HG03135 (cell line): ENCODE results near the gene MB21D2.

Experiments
- ATAC-seq: cut with Tn5 transposase; IDR thresholded peaks from one replicate; pipeline ENCODE4 v1.9.1; 2021; ENCODE audit warnings: mild to moderate bottlenecking, moderate library complexity; ENCODE audit not compliant: unreplicated experiment

MB21D2 gene

DNA sequence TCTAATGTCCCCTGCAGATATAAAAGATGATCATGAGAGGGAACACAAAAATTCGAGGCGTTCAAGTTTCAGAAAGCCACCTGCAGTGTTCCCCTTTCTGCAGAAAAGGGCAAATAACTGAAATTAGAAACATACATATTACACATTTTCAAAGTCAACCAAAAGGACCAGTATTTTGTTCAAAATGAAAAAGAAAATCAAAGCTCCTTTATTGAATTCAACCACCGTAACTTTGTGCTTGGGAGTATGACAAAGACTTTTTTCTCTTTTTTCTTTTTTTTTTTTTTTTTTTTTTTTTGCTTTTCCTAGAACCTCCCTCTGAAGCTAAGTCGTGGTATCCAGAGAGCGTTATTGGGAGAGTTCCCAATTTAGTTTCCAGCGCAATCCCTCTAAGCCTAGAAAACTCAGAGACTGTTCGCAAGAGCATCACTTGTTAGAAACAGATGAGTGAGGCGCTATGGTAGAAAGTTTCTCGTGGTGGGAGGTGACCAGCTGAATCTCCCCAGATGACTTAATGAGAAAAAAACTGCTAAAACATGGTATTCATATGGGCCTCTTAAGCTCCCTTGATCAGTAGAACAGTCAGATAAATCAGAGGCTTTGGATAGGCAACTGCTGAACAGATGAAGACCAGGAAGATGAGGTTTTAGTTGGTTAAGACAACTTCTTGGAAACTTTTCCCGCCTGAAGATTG, 77.4 kb downstream of the MB21D2 start:
- no peak for ATAC-seq

GRCh38 chr3:192835818-192836815, 81.5 kb downstream of the MB21D2 start:
- ATAC-seq, result no peak

DNA sequence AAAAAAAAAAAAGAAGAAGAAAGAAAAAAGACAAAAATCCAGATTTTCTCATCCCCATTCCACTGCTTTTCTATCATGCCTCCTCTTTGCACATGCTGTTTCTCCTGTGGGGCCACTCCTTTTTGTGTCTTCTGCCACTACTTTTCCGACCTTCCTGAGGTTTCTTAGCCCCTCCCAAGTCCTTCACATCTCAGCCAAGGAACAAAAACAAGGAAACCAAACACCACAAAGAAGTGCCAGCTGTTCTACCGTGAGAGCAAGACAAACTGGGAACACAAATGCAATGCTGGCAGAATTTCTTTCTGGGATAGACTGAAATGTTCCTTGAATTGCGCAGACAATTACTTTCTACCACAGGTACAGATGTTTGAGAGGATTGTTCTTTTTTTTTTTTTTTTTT, 83.2 kb downstream of the MB21D2 start:
- ATAC-seq, result no peak

DNA sequence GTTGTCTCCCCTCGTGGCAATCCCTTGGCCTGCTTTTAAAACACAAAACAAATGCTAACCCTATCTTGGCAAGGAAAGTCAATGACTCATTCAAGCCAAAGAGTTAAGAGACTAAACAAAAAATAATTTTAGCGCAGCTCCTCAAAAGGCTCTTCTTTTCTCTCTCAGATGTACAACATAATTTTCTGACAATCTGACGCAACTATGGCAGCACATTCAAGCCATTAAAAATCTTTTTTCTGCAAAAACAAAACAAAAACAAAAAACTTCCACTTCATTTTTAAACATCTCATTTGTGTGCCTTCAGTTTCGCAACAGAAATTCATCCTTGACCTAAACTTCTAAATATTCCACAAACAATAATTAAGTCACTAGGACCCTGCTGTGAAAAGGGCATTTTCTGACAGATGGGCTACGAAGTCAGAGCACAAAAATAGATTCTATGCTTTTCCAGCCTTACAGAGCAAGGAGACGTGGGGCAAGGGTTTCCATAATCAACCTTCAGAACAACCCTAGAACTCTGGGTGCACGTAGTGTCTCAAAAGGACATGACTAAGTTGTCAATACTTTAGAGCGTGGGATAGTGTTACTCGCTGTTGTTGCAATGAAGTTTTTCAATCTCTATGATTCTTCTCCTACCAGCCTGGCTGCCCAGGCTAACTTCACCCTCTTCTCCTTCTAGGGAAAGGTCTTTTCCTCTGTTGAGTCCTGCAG, 84.3 kb downstream of the MB21D2 start:
- ATAC-seq, result no peak

- no peak for ATAC-seq
Measured at GRCh38 chr3:192831801-192832347, 85.8 kb downstream of the MB21D2 start.

DNA sequence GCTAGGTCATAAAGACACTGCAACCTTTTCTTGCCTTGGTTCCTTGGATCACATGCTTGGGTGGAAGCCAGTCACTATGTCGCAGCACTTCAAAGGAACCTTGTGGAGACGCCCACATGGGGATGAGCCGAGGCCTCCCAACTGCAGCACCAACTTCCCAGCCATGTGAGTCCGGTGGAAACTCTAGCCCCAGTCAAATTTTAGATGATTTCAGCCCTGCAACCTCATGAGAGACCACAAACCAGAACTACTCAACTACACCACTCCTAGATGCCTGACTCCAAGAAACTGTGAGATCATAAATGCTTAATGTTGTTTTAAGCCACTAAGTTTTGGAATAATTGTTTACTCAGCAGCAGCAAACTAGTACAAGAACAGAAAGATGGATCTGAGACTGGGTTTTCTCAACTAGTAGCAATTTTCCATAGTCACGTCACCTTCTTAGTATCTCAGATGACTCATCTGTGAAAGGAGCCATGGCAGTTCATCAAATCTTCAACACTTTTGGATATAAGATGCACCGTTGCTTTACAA, 86.5 kb downstream of the MB21D2 start:
- ATAC-seq, result no peak

- ATAC-seq, result no peak
Measured at GRCh38 chr3:192830291-192831110, 87.2 kb downstream of the MB21D2 start.

DNA sequence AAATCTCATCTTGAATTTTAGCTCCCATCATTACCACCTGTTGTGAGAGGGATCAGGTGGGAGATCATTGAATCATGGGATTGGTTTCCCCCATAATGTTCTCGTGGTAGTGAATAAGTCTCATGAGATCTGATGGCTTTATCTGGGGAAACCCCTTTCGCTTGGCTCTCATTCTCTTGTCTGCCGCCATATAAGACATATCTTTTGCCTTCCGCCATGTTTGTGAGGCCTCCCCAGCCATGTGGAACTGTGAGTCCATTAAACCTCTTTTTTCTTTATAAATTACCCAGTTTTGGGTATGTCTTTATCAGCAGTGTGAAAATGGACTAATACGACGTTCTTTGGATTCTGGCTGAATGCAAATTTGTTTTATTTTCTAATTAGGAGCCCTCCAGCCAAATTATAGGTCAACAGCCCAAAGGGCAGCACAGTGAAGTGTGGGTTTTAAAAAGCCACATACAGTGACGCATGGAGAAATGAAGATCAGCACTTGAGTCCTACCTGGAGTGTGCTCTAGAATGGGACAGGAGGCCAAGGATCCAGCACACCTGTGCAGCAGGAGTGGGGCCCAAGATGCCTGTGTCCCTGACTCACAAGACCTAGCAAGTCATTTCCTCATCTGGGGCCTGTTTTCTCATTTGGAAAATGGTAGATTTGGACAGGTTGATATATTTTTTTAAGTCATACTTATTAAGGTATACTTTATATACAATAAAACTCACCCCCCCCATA, 89.6 kb downstream of the MB21D2 start:
- ATAC-seq, result no peak

DNA sequence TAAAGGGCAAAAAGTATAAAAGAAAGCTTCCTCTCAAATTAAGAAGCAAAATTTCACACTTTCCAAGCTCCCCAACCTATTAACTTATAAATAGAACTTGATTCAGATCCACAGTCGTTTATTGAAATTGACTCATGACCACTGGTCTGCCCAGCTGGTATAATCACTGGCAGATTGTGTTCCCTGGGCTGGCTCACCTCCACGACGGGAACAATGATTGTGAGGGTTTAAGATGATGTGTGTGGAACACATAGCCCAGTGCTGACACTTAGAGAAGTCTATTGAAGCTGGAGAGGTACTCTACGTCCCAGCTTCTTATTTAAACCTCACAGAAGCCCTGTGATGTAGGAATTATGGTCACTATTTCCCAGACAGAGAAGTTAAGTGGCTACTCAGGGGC, 90.4 kb downstream of the MB21D2 start:
- no peak for ATAC-seq

DNA sequence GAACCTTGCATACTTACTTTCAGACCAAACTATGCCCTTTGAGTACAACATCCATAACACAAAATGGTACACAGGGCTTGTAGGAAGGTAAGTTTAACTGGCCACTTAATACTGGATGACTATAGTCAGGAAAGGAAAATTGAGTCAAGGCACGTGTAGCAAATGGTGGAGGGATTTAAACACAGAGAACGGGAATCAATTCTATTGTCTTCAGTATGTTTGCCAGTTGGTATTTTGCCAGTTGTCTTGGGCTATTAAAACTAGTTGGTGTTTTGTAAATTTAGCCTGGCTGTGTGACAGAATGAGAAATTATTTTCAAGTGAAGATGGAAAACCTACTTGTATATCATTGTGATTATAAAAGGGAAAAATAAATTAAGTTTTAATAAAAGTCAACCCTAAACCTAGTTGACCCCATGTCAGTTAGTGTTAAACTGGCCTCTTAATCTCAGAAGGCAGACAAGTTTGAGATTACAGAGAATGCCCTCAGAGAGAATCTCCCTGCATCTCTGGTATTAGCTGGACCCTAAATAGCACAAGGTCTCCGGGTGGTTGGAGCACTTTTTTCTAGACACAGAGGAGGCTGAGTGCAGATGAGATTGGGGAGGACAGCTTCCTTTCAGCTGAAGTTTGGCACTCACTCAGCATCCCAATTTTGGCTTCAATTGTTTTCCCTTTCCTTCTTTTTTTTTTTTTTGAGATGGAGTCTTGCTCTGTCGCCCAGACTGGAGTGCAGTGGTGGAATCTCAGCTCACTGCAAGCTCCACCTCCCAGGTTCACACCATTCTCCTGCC, 91.2 kb downstream of the MB21D2 start:
- no peak for ATAC-seq

GRCh38 chr3:192825657-192826200, 91.9 kb downstream of the MB21D2 start:
- no peak for ATAC-seq

DNA sequence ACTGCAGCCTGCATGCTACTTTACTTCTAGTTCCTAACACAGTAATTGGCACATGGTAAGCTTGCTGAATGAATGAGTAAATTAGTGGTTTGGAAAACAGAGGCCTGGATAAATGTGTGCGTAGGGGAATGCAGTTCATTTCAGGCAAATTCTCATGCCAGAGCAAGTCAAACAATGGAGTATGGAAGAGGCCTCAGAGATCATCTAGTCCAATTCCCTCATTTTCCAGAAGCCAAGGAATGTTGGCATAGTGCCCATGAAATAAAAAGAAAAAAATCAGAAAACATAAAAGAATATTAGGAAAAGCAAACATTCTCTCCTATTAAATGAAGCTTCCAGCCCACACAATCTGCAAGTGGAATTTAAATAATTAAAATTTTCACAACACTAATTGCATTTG, 92.4 kb downstream of the MB21D2 start:
- no peak for ATAC-seq

GRCh38 chr3:192824313-192824712, 93.3 kb downstream of the MB21D2 start:
- ATAC-seq, result no peak

DNA sequence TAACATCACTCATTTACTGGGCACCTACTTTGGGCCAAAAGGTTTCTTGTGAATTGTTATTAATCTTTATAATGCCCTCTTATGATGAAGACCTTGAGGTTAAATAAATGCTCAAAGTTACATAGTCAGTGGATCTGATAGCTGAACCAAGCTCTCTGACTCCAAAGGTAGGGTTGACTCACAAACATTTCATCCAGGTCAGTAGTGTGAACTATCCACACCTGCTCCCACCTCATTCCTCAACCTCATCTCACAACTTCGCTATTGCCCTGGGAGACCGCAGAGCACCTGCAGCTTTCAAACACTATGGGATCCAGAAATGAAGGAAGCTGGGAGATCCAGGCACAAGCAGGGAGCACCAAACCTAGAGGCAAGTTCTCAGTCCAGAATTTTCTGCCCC, 96.5 kb downstream of the MB21D2 start:
- no peak for ATAC-seq

DNA sequence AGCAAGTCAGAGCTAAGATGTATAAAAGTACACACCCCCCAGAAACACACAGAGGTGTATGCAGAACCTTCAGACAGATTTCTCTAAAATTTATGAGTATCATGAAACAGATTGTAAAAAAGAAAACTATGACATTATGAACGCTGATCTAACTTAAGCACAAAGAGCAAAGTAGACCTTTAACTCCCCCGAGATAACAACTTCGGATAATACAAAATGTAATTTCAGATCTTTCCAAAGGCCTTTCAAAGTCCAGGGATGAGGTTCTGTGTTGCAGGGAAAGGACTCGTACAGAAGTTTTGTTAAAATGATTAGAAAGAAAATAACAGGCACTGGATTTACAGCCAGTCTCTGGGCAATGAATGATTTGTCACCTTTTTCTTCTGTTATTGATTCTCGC, 97.5 kb downstream of the MB21D2 start:
- ATAC-seq, result no peak

DNA sequence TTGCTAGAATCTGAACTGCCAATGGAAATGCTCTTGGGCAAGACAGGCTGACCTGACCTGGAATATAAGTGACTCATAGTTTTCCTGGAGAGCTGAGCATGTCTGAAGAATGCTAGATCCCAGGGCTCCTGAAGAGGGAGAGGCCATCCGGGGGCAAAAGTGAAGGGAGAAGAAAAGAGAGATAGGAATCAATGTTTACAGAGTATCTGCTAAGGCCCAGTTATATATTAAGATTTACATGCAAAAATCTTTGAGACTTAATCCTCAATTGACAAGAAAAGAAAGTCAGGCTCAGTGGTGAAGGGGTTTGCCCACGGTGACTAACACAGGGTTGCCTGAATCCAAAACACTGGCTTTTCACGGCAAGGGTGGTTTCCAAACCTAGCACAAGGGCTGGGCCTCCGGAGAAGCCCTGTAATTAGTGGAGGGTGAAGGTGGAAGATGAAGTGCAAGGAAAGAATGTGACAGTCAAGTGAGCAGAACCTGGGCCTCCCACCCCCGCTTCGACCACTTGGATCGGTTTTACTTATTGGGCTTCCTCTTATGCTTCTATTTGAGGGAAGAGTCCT, 98.6 kb downstream of the MB21D2 start:
- ATAC-seq, result no peak

DNA sequence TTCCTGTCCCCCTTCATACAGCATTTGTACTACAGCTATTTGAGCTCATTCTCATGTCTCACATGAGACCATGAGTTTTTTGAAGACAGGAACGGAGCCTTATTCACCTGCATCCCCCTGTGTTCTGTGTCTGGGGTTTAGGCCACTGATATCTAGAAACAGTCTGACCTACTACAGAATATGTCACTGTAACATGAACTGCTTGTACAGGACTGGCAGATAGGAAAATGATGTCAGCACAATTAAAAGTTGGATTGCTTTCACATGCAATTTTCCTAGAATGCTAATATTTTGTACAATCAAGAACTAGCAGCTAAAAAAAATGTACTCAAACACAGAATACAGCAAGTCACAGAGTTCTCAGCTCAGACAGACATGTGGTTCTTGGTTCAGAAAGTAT, 99.5 kb downstream of the MB21D2 start:
- no peak for ATAC-seq

GRCh38 chr3:192817506-192817905, 100.2 kb downstream of the MB21D2 start:
- ATAC-seq, result no peak
